Fibroblast of peridontal ligament (primary cell): Measurements from ENCODE around the gene DIAPH3.
"Not testable (repeated sequence)": the region's sequence is repeated elsewhere in the genome, so short reads cannot be mapped to it uniquely, and the experiment has no call there.

Experiments used
- DNase-seq: peaks from one replicate; pipeline ENCODE4 v3.0.0-alpha.2; 2010; ENCODE audit errors: extremely low read depth

DIAPH3 gene

DNA sequence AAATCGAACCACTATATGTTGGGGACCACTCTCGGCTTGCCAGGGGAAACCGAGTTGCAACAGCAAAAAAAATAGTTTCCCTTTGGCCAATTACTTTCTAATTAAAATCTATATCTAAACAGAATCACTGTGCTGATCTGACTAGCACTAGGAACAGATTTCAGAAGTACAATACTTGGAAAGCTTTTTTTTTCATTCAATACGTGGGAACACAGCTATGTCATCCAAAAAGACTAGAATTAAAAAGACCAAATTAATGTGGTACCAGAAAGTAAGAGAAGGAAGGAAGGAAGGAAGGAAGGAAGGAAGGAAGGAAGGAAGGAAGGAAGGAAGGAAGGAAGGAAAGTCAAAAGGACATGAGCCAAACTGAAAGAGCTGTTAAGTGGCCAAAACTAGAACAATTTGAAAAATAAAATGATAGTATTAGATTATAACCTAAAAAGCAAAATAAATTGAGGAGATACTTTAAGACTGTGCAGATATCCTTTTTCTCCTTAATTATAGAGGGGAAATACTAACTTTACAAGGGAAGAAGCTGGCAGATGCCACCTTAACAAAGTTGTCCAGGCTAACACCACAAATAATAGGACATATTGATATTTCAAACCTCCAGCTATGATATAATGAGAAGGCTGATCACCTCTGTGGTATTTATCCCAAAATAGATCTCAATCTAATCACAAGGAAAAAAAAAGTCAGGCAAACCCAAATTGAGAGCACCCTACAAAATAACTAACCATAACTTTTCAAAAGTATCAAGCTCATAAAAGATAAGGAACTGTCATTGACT is 63.9 kb downstream of the DIAPH3 start:
- DNase-seq = no peak

DNA sequence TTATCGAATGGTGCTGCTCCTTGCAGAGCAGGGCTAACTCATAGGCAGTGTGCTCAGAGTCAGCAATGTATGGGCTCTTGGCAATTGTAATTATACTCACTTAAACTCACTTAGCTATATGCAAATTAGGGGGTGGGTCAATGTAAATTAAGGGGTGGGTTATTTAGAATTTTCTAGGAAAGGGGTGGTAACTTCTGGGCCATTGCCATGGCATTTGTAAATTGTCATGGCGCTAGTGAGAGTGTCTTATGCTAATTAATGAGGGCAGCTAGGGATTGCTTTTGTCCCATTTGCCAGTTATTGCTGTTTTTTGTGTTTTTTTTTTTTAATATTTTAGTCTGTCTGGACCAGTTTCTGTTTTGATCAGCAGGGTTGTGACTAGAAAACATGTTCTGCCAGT is 68.4 kb downstream of the DIAPH3 start:
- no peak for DNase-seq

DNA sequence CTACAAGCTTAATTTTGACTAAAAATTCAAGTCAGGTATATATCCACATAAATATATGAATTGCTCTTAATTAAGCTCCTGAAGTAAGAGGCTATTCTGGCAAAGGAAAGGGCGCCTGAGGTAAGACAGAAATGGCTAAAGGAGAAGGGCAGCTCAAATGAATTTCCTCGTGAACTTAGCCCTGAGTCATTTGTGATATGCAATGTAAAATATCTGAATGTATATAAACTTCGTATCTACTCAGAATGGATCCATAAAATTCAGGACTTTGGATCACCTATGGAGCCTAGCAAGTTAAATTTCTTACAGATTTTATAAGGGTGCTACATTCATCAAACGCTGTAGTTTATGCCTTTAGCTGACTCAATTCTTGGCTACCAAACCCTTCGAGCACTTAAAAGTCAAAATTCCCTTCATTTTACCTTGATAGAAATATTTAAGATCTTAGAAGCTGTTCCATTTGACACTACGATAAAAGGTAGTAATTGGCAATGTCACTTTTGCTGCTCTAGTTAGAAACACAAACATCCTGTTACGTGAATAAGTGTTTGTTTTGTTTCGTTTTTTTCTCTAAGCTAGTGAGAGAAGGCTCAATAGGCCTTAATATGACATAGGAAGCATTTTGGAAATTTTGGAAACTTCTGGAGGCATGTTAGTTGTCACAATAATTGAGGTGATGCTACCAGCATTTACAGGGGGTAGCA is 69.2 kb downstream of the DIAPH3 start:
- DNase-seq = no peak

DNA sequence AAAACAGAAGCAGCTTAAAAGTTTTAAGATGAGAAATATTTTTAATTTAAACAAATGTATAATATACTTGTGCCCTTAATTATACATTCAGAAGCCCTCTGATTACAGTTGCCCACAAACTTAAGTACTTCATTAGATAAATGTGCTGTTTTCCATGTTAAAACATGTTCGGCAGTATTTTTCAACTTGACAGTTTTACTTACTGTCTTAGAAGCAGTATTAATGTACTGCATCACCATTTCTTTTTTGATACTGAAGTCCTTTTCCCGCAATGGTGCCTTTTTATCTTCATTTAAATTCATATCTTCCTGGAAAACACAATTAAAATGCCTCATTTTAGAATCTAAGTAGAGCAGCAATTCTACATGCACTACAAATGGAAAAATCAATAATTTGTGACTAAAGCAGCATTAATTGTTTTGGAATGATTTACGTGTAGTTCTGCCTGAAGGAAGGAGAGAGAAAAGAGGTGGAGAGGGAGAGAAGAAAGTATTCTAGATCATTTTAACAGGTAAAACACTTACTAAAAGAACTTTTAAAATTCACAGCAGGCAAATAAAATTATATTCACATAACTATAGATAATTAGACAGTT is 70.2 kb downstream of the DIAPH3 start:
- no peak for DNase-seq

DNA sequence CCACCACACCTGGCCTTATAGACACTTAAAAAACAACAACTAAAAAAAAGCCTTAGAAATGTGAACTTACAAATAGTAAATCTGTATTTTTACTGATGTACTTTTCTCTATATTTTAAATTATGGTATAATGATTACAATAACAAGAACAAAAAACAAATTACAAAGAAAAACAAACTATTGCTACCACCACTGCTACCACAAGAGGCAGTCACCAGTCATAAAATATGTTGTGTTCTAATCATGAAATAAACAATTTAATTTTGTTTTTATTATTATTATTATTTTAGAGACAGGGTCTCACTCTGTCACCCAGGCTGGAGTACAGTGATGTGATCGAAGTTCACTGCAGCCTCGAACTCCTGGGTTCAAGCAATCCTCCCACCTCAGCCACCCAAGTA is 72.2 kb downstream of the DIAPH3 start:
- no peak for DNase-seq

DNA sequence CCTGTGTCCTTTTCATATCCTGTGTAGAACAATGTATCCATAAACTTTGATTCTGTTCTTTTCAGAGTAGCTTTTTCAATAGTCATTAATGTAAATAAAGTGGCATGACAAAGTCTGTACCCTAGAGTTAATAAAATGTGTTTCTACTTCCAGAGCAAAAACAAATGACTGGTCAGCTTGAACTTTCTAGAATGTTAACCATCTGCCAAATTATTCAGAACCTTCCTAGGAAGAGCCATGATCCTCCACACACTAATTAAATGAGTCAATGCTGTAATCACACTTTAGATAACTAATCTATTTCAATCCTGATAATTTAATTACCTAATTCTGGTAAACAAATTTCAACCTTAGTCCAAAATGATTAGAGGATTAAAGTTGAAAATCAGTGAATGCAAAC is 73.2 kb downstream of the DIAPH3 start:
- DNase-seq = peak; percentile 47

DNA sequence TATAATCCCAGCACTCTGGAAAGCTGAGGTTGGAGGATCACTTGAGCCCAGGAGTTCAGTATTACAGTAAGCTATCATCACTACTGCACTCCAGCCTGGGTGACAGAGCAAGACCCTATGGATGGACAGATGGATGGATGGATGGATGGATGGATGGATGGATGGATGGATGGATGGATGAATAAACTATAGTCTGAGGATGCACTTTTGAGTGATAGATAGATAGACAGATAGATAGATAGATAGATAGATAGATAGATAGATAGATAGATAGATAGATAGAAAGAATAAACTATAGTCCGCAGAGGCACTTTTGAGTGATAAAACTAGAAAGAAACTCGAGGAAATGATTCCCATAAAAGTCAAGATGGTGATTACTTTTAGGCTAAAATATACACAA is 79.9 kb downstream of the DIAPH3 start:
- DNase-seq = not testable (repeated sequence)

DNA sequence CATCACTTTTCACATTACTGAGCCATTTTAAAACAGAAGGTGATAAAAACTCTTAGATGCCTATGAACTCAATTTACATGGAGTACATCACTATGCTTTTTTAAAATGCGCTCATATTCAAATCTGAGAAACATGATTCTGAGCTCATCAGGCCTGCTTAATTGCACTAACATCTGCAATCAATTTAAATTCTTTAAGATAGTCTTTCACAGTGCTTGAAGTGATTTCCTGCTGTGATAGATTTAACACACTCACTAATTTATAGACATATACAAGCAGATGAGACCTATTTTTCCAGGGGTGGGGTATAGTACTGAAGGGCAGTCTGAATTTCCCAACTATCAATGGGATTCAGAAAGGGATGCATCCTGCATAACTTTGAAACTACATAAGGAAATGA is 82.9 kb downstream of the DIAPH3 start:
- DNase-seq = peak; percentile 59

DNA sequence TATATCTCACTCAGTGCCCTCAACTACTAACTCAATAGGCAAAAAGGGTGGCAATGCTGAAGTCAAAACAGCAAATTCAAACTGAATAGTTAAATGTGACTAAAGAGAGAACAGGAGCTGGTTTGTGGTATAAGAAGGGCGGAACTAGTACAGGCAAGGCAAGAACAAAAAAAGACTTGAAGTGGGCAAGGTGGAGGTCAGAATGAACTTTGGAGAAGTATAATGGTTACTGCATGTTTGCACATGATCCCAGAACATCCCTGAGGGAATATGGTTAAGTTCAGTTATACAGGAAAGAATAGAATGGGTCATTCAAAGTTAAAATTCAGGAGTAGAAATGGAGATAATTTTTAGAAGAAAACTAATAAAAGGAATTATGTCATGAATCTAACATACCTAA is 85.5 kb downstream of the DIAPH3 start:
- no peak for DNase-seq

DNA sequence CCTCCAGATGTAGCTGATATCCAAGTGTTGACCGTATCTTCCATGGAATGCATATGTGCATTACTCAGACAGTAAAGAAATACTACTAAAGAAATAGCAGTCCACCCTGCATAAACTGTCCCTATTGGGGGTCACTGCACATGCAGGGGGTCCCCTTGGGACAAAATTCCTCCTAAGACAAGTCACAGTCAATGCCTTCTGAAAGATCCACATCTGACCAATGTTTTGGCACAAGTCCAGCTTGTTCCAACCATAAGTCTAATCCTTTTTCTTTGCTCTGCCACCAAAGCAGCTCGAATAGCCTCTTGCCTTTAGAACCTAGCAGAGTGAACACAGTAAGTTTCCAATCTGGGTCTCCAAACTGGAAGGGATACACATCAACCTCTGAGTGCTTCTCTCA is 87.9 kb downstream of the DIAPH3 start:
- DNase-seq = no peak

DNA sequence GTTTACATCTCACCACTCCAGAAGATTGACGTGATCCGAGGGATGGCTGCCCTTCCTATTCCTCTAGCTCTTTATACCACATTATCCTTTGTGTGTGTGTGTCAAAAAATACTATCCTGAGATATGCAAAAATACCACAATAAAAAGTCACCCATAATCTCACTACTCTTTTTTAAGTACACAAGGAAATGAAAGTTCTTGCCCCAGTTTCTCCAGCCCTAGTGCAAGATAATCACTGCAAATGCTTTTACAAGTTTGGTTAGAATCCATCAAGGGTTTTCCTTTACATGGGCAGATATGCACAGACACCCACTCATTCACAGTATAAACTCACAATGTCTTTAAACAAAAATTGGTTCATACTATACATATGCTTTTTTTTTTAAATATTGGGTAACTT is 89.3 kb downstream of the DIAPH3 start:
- DNase-seq = no peak

DNA sequence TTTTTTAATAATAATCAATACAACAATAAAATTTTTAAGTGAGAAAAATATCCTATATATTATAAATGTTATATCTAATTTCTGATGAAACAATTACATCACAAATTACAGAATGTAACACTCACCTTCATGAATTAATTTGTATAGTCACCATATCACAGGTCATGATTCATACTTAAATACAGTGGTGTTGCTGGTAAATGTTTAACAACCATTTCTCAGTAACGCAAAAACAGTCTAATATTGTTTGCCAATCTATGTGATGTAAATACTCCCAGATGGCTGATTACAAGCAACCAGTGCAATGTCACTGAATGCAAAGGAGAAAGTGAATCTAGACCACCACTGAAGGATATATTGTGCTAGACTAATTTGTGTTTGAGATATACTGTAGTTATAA is 97.5 kb downstream of the DIAPH3 start:
- DNase-seq = no peak

DNA sequence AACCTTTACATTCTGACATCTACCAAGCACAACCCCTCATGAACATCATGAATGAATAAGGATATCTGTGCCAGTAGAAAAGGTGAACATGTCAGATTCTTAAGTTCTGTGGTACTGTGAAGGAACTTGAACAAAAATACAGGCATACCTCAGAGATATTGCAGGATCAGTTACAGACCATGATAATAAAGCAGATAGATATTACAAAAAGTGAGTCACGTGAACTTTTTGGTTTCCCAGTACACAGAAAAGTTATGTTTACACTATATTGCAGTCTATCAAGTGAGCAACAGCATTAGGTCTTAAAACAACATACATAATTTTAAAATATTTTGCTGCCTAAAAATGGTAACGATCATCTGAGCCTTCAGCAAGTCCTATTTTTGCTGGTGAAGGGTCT is 101.2 kb downstream of the DIAPH3 start:
- no peak for DNase-seq

DNA sequence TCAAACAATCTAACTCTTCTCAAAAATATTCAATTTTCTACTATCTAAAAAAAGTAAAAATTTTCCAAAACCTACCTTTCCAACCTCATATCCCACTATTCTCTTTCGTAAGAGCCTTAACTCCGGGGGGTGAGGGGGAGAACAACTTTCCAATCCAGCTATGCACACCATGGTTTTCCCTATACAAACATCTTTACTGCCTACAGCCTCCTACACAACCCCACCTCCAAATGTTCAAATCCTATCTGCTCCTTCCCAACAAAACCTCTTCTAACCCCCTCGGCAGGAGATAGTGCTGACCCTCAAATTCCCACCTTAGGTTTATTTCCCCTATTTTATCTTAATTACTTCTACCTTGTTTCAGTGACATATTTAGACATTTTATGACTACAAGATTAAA is 102.0 kb downstream of the DIAPH3 start:
- no peak for DNase-seq

DNA sequence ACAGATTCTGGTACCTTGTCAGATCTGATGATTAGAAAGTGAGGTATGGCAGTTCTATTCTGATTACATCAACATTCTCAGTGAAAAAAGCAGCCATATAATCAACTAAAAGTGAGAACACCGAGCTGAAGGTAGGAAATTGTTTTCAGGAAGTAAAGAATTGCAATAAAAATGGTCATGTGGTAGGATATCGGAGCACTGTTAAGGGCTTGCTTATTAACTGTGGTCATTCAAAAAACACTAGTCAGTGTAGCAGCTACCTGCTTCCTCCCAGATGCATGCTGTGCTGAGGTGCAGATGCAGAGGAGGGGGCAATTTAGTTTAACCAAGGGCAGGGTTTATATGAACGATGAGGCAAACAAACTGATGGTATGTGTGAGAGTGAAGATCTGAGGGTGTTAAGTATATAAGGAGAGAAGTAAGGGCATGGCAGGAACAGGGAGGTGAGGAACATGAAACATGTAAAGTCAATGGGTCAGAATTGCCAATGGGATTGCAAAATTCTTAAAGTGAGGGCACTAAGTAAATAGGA is 111.9 kb downstream of the DIAPH3 start:
- DNase-seq = no peak

DNA sequence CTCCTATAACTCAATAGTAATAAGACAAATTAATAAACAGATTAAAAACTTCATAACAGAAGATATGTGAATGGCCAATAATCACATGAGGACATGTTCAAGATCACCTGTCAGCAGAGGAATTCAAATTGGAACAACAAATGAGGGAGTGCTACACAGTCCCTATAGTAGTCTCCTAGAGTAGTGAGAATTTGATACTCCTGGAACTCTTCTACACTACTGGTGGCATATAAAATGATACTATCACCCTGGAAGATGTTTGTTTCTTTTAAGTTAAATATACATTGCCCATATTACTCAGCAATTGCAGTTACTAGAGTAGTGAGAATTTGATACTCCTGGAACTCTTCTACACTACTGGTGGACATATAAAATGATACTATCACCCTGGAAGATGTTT is 115.4 kb downstream of the DIAPH3 start:
- not testable (repeated sequence) for DNase-seq

DNA sequence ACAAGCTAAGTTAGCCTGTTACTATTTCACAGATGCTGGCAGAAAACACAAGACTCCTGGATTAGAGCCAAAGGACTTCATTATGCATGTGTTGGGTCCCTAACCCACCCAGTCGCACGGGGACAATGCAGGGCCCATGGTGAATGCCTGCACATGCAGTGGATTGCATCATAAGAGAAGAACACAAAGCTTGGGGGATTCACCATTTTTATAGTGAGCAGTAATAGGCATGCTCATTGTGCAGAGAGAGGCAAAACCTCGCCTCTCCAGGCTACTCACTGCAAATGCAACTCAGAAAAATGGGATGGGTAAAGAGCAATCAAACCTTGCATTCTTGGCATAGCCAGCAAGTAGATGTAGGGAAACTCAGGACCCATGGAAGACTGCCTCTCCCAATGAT is 115.8 kb downstream of the DIAPH3 start:
- no peak for DNase-seq

DNA sequence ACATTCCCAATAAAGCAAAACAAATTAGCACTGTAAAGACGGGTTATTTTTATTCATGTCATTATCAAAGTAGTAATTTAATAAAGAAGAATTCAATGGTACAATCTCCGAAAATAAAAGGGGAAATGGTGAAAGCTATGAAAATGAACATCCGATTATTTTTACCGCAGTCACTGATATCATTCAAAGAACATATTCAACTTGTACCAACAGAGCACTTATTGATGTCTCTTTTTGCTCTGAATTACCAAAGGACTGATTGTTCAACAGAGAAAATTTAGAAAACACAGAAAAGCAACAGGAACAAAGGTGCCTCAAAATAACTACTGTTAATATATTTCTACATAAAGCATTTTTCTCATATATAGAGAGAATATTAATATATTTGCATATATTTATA is 119.4 kb downstream of the DIAPH3 start:
- DNase-seq = no peak

DNA sequence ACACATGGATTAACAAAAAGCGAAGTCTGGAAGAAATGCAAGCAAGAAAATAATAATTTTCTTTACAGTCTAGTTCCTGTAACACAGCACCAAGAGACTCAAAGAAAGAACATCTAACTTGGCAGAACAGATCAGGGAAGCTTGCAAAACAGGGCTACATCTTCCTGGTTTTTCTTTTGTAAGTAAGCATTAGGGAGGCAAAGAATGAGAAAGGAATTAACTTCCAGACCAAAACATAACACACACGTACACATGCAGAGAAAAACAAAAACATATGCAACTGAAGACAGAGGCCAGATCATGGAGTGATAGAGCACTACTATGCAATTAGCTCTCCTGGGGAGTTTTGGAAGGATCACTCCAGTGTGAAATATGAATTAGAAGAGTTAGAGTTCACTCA is 120.5 kb downstream of the DIAPH3 start:
- peak; percentile 69 for DNase-seq

DNA sequence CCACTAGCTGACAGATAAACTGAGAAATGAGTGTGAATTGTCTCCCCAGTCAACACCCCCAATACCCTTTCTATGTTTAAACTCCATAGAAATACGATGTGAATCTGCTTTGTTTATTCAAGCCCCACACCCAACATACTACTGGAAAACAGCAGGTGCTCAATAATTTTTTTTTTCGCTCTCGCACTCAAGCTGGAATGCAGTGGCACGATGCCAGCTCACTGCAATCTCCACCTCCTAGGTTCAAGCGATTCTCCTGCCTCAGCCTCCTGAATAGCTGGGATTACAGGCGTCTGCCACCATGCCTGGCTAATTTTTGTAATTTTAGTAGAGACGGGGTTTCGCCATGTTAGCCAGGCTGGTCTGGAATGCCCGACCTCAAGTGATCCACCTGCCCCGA is 123.1 kb downstream of the DIAPH3 start:
- not testable (repeated sequence) for DNase-seq

DNA sequence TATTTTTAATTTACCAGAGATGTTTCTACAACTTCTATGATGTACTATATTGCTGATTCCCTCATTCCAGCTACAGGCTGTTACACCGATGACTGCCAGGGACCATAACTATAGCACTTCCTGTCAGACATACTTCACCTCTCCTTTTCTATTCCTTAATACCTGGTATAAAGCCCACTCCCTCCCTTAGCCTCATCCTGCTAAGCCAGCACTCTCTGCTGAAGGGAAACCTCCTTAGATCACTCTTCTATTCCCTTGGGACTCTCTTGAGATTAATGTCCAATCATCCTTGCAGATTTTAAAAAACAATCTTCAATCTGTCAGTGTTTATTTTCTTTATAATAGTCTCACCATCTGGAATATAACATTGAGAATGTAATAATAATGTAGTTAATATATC is 127.9 kb downstream of the DIAPH3 start:
- no peak for DNase-seq

DNA sequence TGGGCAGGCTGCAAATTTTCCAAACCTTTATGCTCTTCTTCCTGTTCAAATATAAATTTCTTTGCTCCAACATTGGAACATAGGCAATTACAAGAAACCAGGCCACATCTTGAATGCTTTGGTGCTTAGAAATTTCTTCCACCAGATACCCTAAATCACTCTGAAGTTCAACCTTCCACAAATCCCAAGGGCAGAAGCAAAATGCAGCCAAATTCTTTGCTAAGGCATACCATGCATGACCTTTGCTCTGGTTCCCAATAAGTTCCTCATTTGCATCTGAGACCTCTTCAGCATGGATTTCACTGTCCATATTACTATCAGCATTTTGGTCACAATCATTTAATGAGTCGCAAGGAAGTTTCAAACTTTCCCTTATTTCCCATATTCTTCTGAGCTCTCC is 130.9 kb downstream of the DIAPH3 start:
- DNase-seq = peak; percentile 77

DNA sequence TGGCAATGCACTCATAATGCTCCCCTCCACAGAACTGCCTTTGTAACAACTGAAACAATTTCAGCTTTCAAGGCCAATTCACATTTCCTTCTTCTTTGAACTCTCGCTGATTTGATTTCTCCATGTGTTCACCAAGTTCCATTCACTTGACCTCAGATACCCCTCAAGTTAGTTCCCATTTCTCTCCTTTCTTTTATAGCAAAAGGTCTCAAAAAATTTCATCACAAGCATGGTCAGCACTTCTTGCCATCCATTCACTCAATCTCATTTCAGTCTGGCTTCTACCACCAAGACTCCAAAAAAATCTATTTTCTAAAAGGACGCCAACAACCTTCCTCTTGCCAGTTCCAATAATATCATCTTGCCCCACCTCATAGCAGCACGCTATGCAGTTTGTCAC is 135.7 kb downstream of the DIAPH3 start:
- DNase-seq = no peak
